GM18505 (cell line): ENCODE data around the gene POGZ.

Source experiments
- ATAC-seq: cut with Tn5 transposase; IDR thresholded peaks from one replicate; pipeline ENCODE4 v1.9.1; 2021; ENCODE audit not compliant: unreplicated experiment
- POLR2A ChIP-seq: IDR thresholded peaks from 4 replicates; pipeline ENCODE4 v1.6.1; 2011; ENCODE audit warnings: borderline replicate concordance; ENCODE audit not compliant: insufficient read depth, insufficient read length; ENCODE audit errors: extremely low read depth

POGZ gene

DNA sequence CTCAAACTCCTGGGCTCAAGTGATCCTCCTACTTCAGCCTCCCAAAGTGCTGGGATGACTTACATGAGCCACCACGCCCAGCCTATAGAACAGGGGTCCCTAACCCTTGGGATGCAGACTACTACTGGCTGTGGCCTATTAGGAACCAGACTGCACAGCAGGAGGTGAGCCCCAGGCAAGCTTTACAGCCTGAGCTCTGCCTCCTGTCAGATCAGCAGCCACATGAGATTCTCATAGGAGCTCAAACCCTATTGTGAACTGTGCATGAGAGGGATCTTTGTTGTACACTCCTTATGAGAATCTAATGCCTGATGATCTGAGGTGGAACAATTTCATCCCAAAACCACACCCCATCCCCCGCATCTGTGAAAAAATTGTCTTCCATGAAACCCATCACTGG is 73.3 kb downstream of the POGZ start:
- TF ChIP-seq POLR2A: no peak
- ATAC-seq: no peak

DNA sequence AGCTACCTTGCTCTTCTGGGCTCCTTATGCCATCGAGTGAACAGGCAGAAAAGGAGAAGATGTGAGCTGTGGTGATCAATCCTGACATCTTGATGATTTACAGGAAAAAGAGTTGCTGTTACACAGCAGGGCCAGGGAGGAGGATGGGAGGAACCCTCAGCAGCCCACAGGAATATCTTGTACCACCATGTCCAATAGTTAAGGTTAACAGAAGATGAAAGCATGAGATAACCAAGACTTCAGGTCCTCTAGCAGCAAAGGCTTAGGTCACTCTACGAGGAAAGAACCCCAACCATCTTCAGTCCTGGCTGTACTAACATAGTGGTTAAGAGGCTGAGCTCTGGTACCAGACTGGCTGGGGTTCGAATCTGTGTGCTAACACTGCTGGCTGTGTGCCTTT is 74.7 kb downstream of the POGZ start:
- TF ChIP-seq POLR2A: no peak
- ATAC-seq: no peak

DNA sequence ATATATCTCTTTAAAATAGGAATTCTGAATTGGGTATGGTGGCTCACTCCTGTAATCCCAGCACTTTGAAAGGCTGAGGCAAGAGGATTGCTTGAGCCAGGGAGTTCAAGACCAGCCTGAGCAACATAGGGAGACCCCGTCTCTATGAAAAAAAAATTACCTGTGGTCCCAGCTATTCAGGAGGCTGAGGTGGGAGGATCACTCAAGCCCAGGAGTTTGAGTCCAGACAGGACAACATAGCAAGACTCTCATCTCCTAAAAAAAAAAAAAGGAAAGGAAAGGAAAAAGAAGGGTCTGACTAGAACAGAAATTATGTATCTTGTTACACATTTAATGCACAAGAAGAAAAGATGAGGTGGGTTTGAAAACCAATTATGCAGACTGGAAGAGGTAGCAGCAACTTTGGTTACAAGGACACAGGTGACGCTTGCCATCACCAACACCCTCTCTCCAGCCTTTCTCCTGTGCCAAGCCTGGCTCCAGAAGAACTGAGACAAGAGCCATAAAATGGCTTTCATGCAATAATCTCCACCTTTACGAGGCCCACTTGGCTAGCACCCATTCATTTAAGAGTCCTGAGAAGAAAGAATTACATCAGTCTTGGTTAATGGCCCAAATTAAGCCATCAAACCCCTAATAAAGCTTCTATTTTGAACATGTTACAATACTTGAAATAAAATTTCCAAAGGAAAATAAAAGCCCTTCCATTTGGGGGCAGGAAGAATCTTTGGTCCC is 82.0 kb downstream of the POGZ start:
- ATAC-seq: no peak
- no peak for TF ChIP-seq POLR2A

DNA sequence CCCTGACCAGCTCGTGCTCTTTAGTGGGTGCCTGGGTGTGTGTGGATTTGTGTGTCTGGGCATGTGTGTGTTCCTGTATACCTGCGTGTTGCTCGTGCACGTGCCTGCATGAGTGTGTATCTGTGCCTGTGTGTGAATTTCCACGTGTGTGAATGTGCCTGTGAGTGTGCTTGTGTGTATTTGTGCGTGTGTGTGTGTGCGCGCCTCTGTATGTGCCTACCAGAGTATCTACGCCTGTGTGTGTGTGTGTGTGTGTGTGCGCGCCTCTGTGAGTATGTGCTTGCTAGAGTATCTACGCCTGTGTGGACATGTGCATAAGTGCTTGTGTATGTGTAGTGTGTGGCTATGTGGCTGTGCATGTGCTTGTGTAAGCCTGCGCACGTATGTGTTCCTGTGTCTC is 86.1 kb downstream of the POGZ start:
- no peak for ATAC-seq
- TF ChIP-seq POLR2A: no peak

DNA sequence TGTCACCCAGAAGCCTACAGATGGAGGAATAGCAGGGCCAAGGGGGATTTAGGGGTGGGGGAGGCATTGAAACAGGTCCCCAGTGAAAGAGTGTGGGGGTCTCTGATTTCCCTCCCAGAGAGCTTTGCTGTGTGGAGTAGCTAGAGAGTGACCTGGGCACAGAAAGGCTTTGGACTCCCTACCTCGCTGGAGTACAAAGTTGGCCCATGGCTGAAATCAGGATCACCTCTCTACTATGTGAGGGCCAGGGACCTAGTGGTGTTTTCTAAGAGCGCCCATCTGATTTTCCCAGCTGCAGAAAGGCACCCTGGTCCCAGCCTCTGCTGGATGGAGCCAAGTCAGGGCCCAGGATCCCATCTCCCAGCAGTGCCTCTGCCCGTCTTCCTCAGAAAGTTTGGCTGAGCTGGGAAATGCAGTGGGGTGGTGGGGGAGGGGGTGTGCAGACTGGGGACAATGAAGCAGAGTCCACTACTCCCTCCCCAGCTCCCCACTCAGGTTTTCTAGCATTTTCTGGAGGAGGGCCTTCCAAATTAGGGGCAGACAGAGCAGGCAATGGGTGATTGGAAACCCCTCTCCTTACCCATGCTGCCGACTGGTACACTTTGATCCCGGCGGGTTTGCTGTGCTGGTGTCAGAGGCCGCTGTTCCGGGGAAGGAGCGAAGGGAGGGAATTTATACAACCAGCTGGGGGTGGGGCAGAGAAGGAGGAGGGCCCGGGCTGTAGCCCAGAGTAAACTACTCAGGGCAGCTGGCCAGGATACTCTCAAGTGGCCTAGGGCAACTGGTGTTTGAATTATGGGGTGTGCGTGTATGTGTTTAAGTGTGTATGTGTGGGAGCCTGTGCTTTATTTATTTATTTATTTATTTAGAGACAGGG is 87.0 kb downstream of the POGZ start, which contains the start of gene SELENBP1:
Gene SELENBP1, minus strand, starts transcription at position 648 of the 877 bp plus-strand sequence. Its CDS starts 64 bp downstream, at position 584.
- ATAC-seq: no peak
- no peak for TF ChIP-seq POLR2A

DNA sequence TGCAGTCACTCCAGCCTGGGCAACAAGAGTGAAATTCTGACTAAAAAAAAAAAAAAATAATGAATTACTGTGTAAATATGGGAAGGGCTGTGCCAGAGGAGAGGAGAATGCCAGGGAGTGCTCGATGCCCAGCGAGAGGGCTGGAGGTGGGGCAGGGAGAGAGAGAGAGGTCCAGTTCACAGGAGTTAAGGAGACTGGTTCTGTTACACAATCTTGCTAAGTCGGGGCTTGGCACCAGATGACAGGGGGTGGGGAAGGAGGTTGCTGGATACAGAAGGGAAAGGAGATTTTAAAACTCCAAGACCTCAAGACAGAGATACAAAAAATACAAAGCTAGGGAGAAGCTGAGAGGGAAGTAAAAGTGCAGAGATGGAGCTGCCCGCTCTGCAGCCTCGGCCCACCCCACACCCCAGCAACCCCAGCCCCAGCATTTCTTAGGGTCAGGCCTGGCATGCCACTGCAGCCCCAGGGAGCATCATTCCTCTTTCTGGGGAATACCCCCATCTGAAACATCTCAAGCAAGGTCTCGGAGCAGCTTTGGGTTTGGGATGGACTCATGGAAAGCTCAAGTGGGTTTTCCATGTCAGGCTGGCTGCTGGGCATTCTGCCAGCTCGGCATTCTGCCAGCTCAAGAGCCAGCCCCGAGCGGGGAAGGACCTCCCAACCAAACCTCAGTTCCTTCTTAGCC is 87.8 kb downstream of the POGZ start:
- no peak for ATAC-seq
- TF ChIP-seq POLR2A: no peak

DNA sequence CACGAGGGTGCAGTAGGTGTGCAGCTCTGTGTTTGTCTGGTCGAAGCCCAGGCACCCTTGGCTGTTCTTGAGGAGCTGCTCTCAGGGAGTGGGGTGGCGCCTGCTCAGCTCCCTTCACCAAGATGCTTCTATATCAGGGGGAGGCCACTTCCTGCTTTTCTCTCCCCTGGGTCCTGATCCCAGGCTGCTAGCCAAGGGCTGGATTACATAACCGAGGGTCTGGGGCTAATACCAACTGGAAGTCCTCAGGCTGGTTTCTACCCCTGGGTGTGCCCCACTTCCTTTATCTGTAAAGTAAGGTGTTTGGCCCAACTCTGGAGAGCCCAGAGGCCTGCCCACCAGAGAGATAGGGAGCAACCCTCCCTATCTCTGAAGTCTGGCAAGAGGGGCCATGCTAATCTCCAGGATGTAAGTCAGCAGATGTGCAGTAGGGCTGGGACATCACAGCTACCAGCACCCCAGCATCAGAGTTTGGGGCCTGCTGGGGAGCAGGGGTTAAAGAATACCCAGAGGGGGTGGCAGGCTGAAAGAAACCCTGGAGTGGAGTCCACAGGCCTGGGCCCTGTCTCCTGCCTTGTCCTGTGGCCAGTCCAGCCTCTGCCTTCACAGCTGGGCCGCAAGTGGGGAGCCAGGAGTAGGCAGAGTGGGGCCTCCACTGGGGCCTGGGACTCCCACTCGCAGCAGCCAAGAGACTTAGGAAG is 88.9 kb downstream of the POGZ start:
- no peak for TF ChIP-seq POLR2A
- ATAC-seq: no peak

DNA sequence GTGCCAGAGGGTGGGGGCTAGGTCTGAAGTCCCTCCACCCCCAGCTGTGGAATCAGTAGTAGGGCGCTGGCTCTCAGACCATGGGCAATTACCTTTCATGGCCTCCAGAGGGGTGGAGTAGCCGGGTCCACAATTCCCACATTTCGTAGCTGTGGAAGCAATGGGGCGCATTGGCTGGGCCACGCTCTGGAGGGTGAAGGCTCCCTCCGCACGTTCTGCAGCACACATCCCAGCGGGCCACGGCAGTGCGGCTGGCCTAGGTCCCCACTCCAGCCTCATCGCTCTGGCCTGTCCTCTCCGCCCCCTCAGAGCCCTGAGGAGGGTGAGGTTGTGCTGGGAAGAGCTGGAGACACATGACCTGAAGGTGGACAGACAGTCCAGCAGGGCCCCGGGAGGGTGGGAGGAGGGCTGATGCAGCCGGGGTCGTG is 89.7 kb downstream of the POGZ start:
- TF ChIP-seq POLR2A: no peak

DNA sequence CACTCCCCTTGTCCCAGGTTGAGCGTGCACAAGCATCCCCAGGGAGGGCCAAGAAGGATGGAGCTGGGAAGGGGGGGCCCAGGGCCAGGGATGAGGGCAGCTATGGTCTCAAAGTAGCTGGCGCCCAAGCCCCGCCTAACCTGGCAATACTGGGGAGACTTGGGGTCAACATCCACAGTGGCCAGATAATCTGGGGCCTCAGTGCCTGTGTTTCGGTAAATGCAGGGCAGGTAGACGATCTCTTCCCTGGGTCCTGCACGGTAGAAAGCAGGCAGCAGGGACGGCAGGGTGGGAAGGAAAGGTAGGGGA is 90.0 kb downstream of the POGZ start:
- no peak for ATAC-seq
- TF ChIP-seq POLR2A: no peak

More for the DNA sequence above, 89.7 kb downstream of the POGZ start:
- no peak for ATAC-seq

DNA sequence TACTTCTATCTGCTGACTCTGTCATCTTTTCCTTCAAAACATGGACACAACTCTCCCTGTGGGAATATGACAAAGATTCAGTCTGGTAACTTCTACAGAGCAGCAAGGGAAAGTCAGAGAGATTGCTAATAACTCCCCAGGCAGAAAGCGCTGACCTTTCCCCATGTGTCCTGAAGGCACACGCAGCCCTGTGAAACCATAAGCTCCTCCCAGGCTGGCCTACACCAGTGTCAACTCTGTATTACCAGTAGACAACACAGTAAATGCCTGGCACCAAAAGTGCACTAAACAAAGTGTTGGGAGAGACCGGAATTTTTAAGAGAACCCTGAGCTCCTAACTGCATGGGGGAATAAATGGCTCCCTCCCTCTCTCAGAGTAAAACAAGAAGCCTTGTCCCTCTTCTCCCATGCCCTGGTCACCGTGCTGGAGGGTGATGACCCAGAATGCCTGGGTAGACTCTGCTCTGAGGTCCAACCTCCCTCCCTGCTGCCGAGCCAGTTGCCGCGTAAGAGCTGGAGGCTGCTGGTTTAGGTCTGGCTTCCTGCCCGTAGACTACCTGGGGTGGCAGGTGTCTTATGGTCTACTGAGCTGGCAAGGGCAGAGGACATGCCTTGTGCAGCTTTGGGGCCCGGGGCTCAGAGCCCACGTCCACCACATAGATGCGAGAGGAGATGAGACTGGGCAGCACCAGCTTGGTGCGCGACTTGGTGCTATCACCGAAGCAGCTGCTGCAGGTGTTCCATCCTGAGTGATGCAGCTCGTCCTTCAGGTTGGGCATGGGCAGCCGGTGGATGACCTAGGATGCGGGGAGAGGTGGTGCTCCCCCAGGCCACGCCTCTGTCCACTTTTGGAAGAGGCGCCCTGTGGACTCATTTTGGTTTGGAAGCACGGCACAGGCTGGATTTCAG is 90.6 kb downstream of the POGZ start:
- TF ChIP-seq POLR2A: no peak
- ATAC-seq: no peak

DNA sequence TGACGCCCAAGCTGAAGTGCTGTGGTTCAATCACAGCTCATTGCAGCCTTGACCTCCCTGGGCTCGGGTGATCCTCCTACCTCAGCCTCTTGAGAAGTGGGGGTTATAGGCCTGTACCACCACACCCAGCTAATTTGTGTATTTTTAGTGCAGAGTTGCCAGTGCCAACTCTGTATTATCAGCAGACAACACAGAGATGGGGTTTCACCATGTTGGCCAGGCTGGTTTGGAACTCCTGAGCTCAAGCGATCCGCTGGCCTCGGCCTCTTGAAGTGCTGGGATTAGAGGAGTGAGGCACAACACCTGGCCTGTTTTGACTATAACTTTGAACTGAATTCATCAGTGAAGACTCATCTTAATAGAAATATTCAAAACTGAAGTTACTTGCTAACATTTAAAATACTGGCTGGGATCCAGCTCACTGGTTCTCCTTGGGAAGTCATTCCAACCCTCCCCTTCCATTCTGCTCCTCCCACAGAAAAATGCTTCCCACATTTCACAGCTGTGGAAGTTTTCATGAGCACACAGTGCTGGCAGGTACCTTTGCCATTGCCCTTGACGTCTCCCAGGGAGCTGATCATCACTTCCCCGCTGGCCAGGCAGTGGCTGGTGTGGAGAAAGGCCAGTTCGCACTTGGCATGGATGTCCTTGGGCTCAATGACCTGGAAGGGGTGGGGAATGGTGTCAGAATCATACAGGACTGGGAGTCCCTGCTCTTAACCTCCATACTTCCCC is 91.5 kb downstream of the POGZ start:
- TF ChIP-seq POLR2A: no peak
- no peak for ATAC-seq
